PFSK-1 (cell line): ENCODE data around the gene DUS1L.

Source experiments
- FOXP2 ChIP-seq: optimal IDR thresholded peaks from 2 replicates; pipeline ENCODE3; 2011; ENCODE audit warnings: borderline replicate concordance, control low read depth, inconsistent platforms; ENCODE audit not compliant: insufficient read depth; ENCODE audit errors: extremely low read length, extremely low read depth
- POLR2AphosphoS5 ChIP-seq: IDR thresholded peaks from 2 replicates; pipeline ENCODE4 v1.6.1; 2012; ENCODE audit warnings: low read depth, mild to moderate bottlenecking, control low read depth, low read length, moderate library complexity
- REST ChIP-seq, 2 experiments: IDR thresholded peaks; 2 replicates each; pipeline versions ENCODE4 v1.6.1 to v1.8.0; 2011 to 2012; ENCODE audit warnings: low read depth in 2 of 2, low read length in 2 of 2, control low read depth in 1 of 2, inconsistent platforms in 1 of 2, mild to moderate bottlenecking in 1 of 2, moderate library complexity in 1 of 2; ENCODE audit not compliant: insufficient read depth in 1 of 2
- SIN3A ChIP-seq: IDR thresholded peaks from 2 replicates; pipeline ENCODE4 v1.6.1; 2012; ENCODE audit warnings: mild to moderate bottlenecking, low read length, moderate library complexity, borderline replicate concordance; ENCODE audit not compliant: insufficient read depth
- TAF1 ChIP-seq: IDR thresholded peaks from 2 replicates; pipeline ENCODE4 v1.6.1; 2012; ENCODE audit warnings: low read length, control low read depth, borderline replicate concordance; ENCODE audit not compliant: insufficient read depth

DUS1L gene

GRCh38 chr17:82028966-82029365 lies 36.6 kb downstream of the DUS1L start:
- TF ChIP-seq SIN3A (no peak), POLR2AphosphoS5 (no peak), REST (IDR thresholded peaks at IDR 0.05; ENCODE audit: insufficient read depth in 1 of 2, low read depth in 2 of 2, low read length in 2 of 2) (no peak), FOXP2 (no peak), TAF1 (no peak)

GRCh38 chr17:82028246-82028645 lies 37.4 kb downstream of the DUS1L start:
- no peak for TF ChIP-seq POLR2AphosphoS5
- TF ChIP-seq REST (IDR thresholded peaks at IDR 0.05; ENCODE audit: insufficient read depth in 1 of 2, low read depth in 2 of 2, low read length in 2 of 2), result no peak
- no peak for TF ChIP-seq SIN3A
- TF ChIP-seq FOXP2, result no peak
- TF ChIP-seq TAF1, result no peak

- no peak for TF ChIP-seq TAF1
- no peak for TF ChIP-seq POLR2AphosphoS5
- TF ChIP-seq REST (IDR thresholded peaks at IDR 0.05; ENCODE audit: insufficient read depth in 1 of 2, low read depth in 2 of 2, low read length in 2 of 2), result no peak
Measured at GRCh38 chr17:82025401-82026107, 40.0 kb downstream of the DUS1L start.

- TF ChIP-seq FOXP2 (no peak), TAF1 (no peak), POLR2AphosphoS5 (no peak), REST (IDR thresholded peaks at IDR 0.05; ENCODE audit: insufficient read depth in 1 of 2, low read depth in 2 of 2, low read length in 2 of 2) (no peak), SIN3A (no peak)
Measured at GRCh38 chr17:82024859-82025258, 40.7 kb downstream of the DUS1L start.
